ENCODE results near the gene LRRC75B. TPM values are rescaled to one million over a fixed set of nuclear protein-coding genes. Genes with fewer than 3 reads are reported as not detected.
"Not testable (repeated sequence)": the region's sequence is repeated elsewhere in the genome, so short reads cannot be mapped to it uniquely, and the experiment has no call there.

The LRRC75B gene
- total RNA-seq, 1 donor from 2014 or later, result 10.8 TPM

- no peaks in the 10 kb centered on the region for H3K9me3 ChIP-seq
- TF ChIP-seq CTCF (IDR thresholded peaks at IDR 0.05), result no peak
- ATAC-seq, result peak; percentile 73
- DNase-seq, result peak; percentile 89
- no peaks in the 10 kb centered on the region for H3K27me3 ChIP-seq
- H3K4me3 ChIP-seq, result no peak overlapping the region
- H3K27ac ChIP-seq, result no peak overlapping the region
- H3K4me1 ChIP-seq, result peaks cover 7% of the 10 kb centered on the region
- H3K36me3 ChIP-seq, result no peaks in the 10 kb centered on the region
- intact Hi-C loops (cut with DNase I), result no loop called here
Measured at GRCh38 chr22:24601217-24602104, 8.6 kb upstream of the LRRC75B start.

GRCh38 chr22:24599958-24600715 lies 7.3 kb upstream of the LRRC75B start:
- H3K27ac ChIP-seq; H3K27me3 ChIP-seq; H3K4me1 ChIP-seq; intact Hi-C loops (cut with DNase I); ATAC-seq; H3K36me3 ChIP-seq; H3K4me3 ChIP-seq; H3K9me3 ChIP-seq; DNase-seq: not testable (repeated sequence)

GRCh38 chr22:24599514-24599913 lies 6.6 kb upstream of the LRRC75B start:
- TF ChIP-seq CTCF (IDR thresholded peaks at IDR 0.05), result no peak
- ATAC-seq, result no peak
- DNase-seq, result no peak

GRCh38 chr22:24597076-24597475 lies 4.2 kb upstream of the LRRC75B start:
- H3K27ac ChIP-seq; DNase-seq; intact Hi-C loops (cut with DNase I); H3K27me3 ChIP-seq; H3K36me3 ChIP-seq; H3K9me3 ChIP-seq; H3K4me3 ChIP-seq; ATAC-seq: not testable (repeated sequence)
- H3K4me1 ChIP-seq, result peaks cover 20% of the 10 kb centered on the region

More at GRCh38 chr22:24599514-24599913, 6.6 kb upstream of the LRRC75B start:
- Histone ChIP-seq H3K4me3 (no peak overlapping the region), H3K9me3 (no peaks in the 10 kb centered on the region), H3K27me3 (no peaks in the 10 kb centered on the region), H3K36me3 (no peaks in the 10 kb centered on the region), H3K27ac (no peak overlapping the region), H3K4me1 (peaks cover 11% of the 10 kb centered on the region)
- intact Hi-C loops (cut with DNase I), result no loop called here

GRCh38 chr22:24595863-24596262 lies 3.0 kb upstream of the LRRC75B start:
- H3K4me1 ChIP-seq, result peaks cover 13% of the 10 kb centered on the region
- H3K4me3 ChIP-seq, result no peak overlapping the region
- no peak for TF ChIP-seq CTCF (IDR thresholded peaks at IDR 0.05)
- no peak for DNase-seq
- H3K36me3 ChIP-seq, result no peaks in the 10 kb centered on the region
- H3K9me3 ChIP-seq, result no peaks in the 10 kb centered on the region
- H3K27ac ChIP-seq, result no peak overlapping the region
- no peak for ATAC-seq
- intact Hi-C loops (cut with DNase I), result no loop called here
- no peaks in the 10 kb centered on the region for H3K27me3 ChIP-seq

- Histone ChIP-seq H3K27me3 (no peaks in the 10 kb centered on the region), H3K4me3 (no peak overlapping the region), H3K36me3 (no peaks in the 10 kb centered on the region), H3K27ac (no peak overlapping the region), H3K4me1 (peaks cover 13% of the 10 kb centered on the region), H3K9me3 (no peaks in the 10 kb centered on the region)
- intact Hi-C loops (cut with DNase I), result no loop called here
- ATAC-seq, result no peak
- TF ChIP-seq CTCF (IDR thresholded peaks at IDR 0.05), result no peak
- DNase-seq, result no peak
Measured at GRCh38 chr22:24595228-24595627, 2.4 kb upstream of the LRRC75B start.
